Heart right ventricle (tissue), 16 donors: ENCODE data around the gene SLC25A2. TPM values are rescaled to one million over a fixed set of nuclear protein-coding genes. Genes with fewer than 3 reads are reported as not detected.
"Not testable (repeated sequence)": the region's sequence is repeated elsewhere in the genome, so short reads cannot be mapped to it uniquely, and the experiment has no call there.

Source experiments
- ATAC-seq, 8 donors: fragments of 200-7000 bp; cut with Tn5 transposase; one replicate each; pipeline ENCODE4 v1.9.1; 2020; ENCODE audit warnings: mild to moderate bottlenecking in 8 of 8, moderate library complexity in 8 of 8, moderate number of reproducible peaks in 1 of 8
- DNase-seq, 2 donors: peaks; one replicate each; pipeline ENCODE4 v3.0.0-alpha.2; 2020
- H3K27ac ChIP-seq, 10 donors: fragments of 200-600 bp; sonication (generic) in 2 of 10; one replicate each; pipeline versions ENCODE4 v1.5.0 to v1.8.0; 2020 to 2022; ENCODE audit warnings: mild to moderate bottlenecking in 3 of 10
- H3K27me3 ChIP-seq, 7 donors: fragments of 200-600 bp; one replicate each; pipeline ENCODE4 v1.8.0; 2021 to 2022; ENCODE audit warnings: mild to moderate bottlenecking in 2 of 7
- H3K36me3 ChIP-seq, 9 donors: fragments of 200-600 bp; sonication (generic) in 1 of 9; one replicate each; pipeline versions ENCODE4 v1.5.0 to v1.8.0; 2020 to 2022; ENCODE audit warnings: mild to moderate bottlenecking in 2 of 9
- H3K4me1 ChIP-seq, 9 donors: fragments of 200-600 bp; sonication (generic) in 1 of 9; one replicate each; pipeline versions ENCODE4 v1.5.0 to v1.8.0; 2020 to 2022; ENCODE audit warnings: mild to moderate bottlenecking in 4 of 9
- H3K4me3 ChIP-seq, 10 donors: fragments of 200-600 bp; sonication (generic) in 2 of 10; one replicate each; pipeline versions ENCODE4 v1.5.0 to v1.8.0; 2020 to 2022; ENCODE audit warnings: mild to moderate bottlenecking in 7 of 10, moderate library complexity in 2 of 10
- H3K9me3 ChIP-seq, 11 donors: fragments of 200-600 bp in 10 of 11; sonication (generic) in 2 of 11; one replicate each; pipeline versions ENCODE4 v1.5.0 to v1.8.0; 2013 to 2022; ENCODE audit warnings: mild to moderate bottlenecking in 2 of 11, control low read depth in 1 of 11, moderate library complexity in 1 of 11
- WGBS, 2 donors: extraction: QIAGEN DNeasy Blood & Tissue Kit; methylation state at CpG; one replicate each; pipeline ENCODE4 v1.1.7; 2013; ENCODE audit warnings: inconsistent platforms in 1 of 2; 5-methylcytosine and 5-hydroxymethylcytosine counted together
- intact Hi-C, 10 donors: fragments of 100-400 bp; cut with DNase I; formaldehyde crosslinking; loops; one replicate each; pipeline versions ENCODE4 v1.11.1 to v1.14.2; 2022
- polyA plus RNA-seq, 2 donors: library from polyadenylated mRNA; stranded (reverse); fragments of 200-250 nt; gene quantifications; one replicate each; pipeline ENCODE4 v1.2.3, GENCODE V29; 2013
- total RNA-seq, 10 donors: library from RNA; stranded (reverse); fragmentation: NEBNext Ultra II Directional in 3 of 10; extraction: Animal tissue kit (Norgen Biotek cat#: 25700) in 3 of 10; gene quantifications; one replicate each; pipeline versions ENCODE4 v1.2.1 to v1.2.4, GENCODE V29; 2021 to 2023
- TF ChIP-seq, protein P1 (sequence below), 9 donors: fragments of 200-600 bp; sonication (generic) in 2 of 9; IDR thresholded peaks; one replicate each; pipeline versions ENCODE4 v1.5.0 to v1.8.0; 2021 to 2022; ENCODE audit warnings: antibody characterized with exemption in 9 of 9, mild to moderate bottlenecking in 5 of 9, moderate library complexity in 1 of 9
- donor health status: Arrhythmogenic right ventricular cardiomyopathy.
- donor health status: ischemic (EF 13 %, LVEDD 7.1; RV severe dilation, severe dysfunction).
- donor health status: healthy with polysubstance abuse.
- donor health status: DM: no; HTN: yes; CAD: no.
- donor health status: DM: no; HTN: no; CAD: no.
- donor health status: ischemic (EF 25% LVEDD 6.9; RV normal size, moderate dysfunction).
- donor health status: ischemic (EF 25% LVEDD 5.7; RV mildly dilated, moderate dysfunction).
- donor health status: healthy.
- donor health status: DM: yes; HTN: yes; CAD: no.
- donor health status: Ischemic cardiomyopathy.
- donor health status: ischemic (EF 35%, LVEDD 5.7; RV mildly dilated, moderate dysfunction).
- donor health status: nonischemic (EF 11% LVEDD 7.7; RV severe dilation, severe dysfunction).
- donor health status: DM: yes; HTN: yes; CAD: no.
- donor health status: PGD.
- donor health status: ischemic (EF 29% LVEDD 5.4; RV normal size, mild dysfunction).
- donor health status: nonischemic (EF 23%, LVEDD 6.1; RV moderate dilation, normal function).

Gene SLC25A2
- total and polyA plus RNA-seq, 12 donors, result 0.22 to 0.28 (median 0.28) TPM; not detected in 9

DNA sequence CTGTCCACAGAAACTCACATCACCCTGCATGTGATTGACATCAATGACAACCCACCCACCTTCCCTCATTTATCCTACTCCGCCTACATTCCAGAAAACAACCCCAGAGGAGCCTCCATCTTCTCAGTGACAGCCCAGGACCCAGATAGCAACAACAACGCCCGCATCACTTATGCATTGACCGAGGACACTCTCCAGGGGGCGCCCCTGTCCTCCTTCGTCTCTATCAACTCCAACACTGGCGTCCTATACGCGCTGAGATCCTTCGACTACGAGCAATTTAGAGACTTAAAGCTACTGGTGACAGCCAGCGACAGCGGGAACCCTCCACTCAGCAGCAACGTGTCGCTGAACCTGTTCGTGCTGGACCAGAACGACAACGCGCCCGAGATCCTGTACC is 41.5 kb upstream of the SLC25A2 start:
- Histone ChIP-seq H3K4me3 (peak overlapping the region in 5 of 10 donors; percentile 42 to 56 (median 51)), H3K9me3 (peaks cover 0 to 98% (median 29%) of the 10 kb centered on the region in 11 donors), H3K36me3 (peaks cover 0 to 17% (median 0%) of the 10 kb centered on the region in 9 donors), H3K4me1 (peaks cover 0 to 23% (median 0%) of the 10 kb centered on the region in 9 donors), H3K27ac (no peak overlapping the region), H3K27me3 (peaks cover 0 to 30% (median 0%) of the 10 kb centered on the region in 7 donors)
- WGBS, 2 donors, result 25 to 35% methylated on average over 20 of the region's 20 CpGs
- ATAC-seq (peak in 1 of 8 donors; percentile 43), DNase-seq (no peak)
- intact Hi-C loops, result loop anchor here in 1 of 10 donors (10.0 kb wide), 1 partner anchor 219 kb away; no protein-coding TSS in a partner anchor
- TF ChIP-seq, protein P1, sequence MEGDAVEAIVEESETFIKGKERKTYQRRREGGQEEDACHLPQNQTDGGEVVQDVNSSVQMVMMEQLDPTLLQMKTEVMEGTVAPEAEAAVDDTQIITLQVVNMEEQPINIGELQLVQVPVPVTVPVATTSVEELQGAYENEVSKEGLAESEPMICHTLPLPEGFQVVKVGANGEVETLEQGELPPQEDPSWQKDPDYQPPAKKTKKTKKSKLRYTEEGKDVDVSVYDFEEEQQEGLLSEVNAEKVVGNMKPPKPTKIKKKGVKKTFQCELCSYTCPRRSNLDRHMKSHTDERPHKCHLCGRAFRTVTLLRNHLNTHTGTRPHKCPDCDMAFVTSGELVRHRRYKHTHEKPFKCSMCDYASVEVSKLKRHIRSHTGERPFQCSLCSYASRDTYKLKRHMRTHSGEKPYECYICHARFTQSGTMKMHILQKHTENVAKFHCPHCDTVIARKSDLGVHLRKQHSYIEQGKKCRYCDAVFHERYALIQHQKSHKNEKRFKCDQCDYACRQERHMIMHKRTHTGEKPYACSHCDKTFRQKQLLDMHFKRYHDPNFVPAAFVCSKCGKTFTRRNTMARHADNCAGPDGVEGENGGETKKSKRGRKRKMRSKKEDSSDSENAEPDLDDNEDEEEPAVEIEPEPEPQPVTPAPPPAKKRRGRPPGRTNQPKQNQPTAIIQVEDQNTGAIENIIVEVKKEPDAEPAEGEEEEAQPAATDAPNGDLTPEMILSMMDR (IDR thresholded peaks at IDR 0.05), result peak in 4 of 9 donors; percentile 11 to 21 (median 15)

DNA sequence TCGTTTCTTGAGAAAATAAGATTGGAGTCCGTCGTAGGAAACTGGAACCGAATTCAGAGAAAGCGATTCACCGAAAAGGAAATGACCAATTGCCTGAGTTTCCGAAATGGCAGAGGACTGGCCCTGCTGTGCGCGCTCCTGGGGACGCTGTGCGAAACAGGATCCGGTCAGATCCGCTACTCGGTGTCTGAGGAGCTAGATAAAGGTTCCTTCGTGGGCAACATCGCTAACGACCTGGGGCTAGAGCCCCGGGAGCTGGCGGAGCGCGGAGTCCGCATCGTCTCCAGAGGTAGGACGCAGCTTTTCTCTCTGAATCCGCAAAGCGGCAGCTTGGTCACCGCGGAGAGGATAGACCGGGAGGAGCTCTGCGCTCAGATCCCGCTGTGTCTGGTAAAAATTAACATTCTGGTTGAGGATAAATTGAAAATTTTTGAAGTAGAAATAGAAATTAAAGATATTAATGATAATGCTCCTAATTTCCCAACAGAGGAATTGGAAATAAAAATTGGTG is 40.2 kb upstream of the SLC25A2 start:
- TF ChIP-seq, protein P1 (IDR thresholded peaks at IDR 0.05), result no peak
- ATAC-seq, result peak in 7 of 8 donors; percentile 9 to 48 (median 32)
- peak overlapping the region in 9 of 10 donors; percentile 42 to 58 (median 49) for H3K4me3 ChIP-seq
- H3K9me3 ChIP-seq, result peaks cover 0 to 99% (median 34%) of the 10 kb centered on the region in 11 donors
- intact Hi-C loops, result loop anchor here in 5 of 10 donors (2.0 to 10.0 kb wide), 4 partner anchors 25 to 221 kb away; partner anchors contain the start of gene PCDHGA11 (in 1 of the 5)
- H3K4me1 ChIP-seq, result peaks cover 0 to 22% (median 0%) of the 10 kb centered on the region in 9 donors
- 18 to 20% methylated on average over 31 of the region's 31 CpGs for WGBS, 2 donors
- DNase-seq, result no peak
- peaks cover 0 to 29% (median 0%) of the 10 kb centered on the region in 7 donors for H3K27me3 ChIP-seq
- peak overlapping the region; percentile 42 to 83 (median 76) for H3K27ac ChIP-seq
- peaks cover 0 to 10% (median 0%) of the 10 kb centered on the region in 9 donors for H3K36me3 ChIP-seq

DNA sequence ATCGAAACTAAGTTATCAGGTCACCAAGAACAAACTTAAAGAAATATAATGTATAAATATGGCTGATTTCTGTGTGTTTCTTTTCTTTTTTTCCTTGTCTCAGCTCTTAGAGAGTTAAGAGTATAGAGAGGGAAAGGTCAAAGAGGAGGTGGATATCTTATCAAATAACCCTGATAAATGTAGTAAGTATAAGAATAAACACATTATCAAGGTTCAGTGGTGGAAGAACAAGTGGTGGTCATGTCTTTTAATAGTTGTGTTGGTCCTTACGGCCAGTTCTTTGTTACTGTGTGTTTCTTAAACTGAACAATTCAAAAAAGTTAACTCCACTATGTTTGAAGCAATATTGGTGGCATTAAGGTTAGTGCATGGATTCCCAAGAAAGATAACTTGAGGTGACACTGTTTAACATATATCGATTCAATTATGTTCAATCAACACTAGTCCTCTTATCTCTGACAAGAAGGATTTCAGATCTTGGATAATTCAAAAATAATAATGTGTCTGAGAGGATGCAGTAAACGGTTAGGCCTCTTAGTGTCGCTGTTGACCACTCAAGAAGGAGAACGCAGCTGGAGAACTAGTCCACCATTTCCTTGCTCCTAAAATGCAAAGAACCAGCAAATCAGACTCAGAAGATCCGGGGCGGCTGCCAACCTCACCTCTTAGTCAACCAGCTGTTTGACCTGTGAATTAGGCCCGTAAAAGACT is 39.5 kb upstream of the SLC25A2 start, which contains the start of gene PCDHGA3:
PCDHGA3 (plus strand) TSS at position 588 of the 711 bp plus-strand sequence. CDS start 205 bp downstream, outside the sequence.
- 18% methylated on average over 9 of the region's 9 CpGs for WGBS, 2 donors
- intact Hi-C loops, result loop anchor here in 5 of 10 donors (2.0 to 10.0 kb wide), 4 partner anchors 25 to 221 kb away; partner anchors contain the start of gene PCDHGA11 (in 1 of the 5)
- Histone ChIP-seq H3K36me3 (peaks cover 0 to 3% (median 0%) of the 10 kb centered on the region in 9 donors), H3K27ac (peak within 1 kb of the TSS; percentile 42 to 83 (median 76)), H3K4me1 (peaks cover 0 to 15% (median 0%) of the 10 kb centered on the region in 9 donors), H3K4me3 (peak within 1 kb of the TSS in 9 of 10 donors; percentile 42 to 58 (median 49)), H3K27me3 (peaks cover 0 to 35% (median 0%) of the 10 kb centered on the region in 7 donors), H3K9me3 (peaks cover 0 to 99% (median 34%) of the 10 kb centered on the region in 11 donors)
- ATAC-seq (peak in 7 of 8 donors; percentile 49 to 74 (median 61)), DNase-seq (peak in 1 of 2 donors; percentile 41)
- TF ChIP-seq, protein P1 (IDR thresholded peaks at IDR 0.05), result peak in 8 of 9 donors; percentile 17 to 66 (median 54)

DNA sequence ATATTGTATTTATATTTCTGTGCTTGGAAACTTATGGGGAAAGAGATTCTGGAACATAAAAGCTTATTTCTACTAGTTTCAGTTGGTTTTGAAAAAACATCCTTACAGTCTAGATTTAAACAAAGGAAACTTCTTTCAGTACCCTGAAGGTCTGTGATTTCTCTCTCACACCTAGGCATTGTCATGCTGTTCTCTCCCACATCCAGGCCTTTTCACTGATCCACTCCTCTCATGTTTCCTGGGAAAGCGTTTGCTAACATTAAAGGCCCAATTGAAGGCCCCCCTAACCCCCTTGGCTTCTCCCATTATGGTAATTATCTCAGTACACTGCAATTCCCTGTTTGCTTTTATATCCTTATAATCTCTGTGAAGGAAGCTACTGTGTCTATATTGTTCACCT is 38.9 kb upstream of the SLC25A2 start:
- H3K36me3 ChIP-seq, result no peaks in the 10 kb centered on the region
- H3K4me3 ChIP-seq, result peak overlapping the region; percentile 4 to 54 (median 26)
- H3K27me3 ChIP-seq, result peaks cover 0 to 41% (median 0%) of the 10 kb centered on the region in 7 donors
- 9 to 15% methylated on average over 1 of the region's 1 CpG for WGBS, 2 donors
- ATAC-seq, result peak in 6 of 8 donors; percentile 32 to 74 (median 61)
- intact Hi-C loops, result loop anchor here in 5 of 10 donors (2.0 to 10.0 kb wide), 4 partner anchors 26 to 222 kb away; partner anchors contain the start of gene PCDHGA11 (in 1 of the 5)
- TF ChIP-seq, protein P1 (IDR thresholded peaks at IDR 0.05), result no peak
- peaks cover 0 to 99% (median 31%) of the 10 kb centered on the region in 11 donors for H3K9me3 ChIP-seq
- H3K4me1 ChIP-seq, result peaks cover 0 to 12% (median 0%) of the 10 kb centered on the region in 9 donors
- no peak for DNase-seq
- peak overlapping the region; percentile 6 to 83 (median 74) for H3K27ac ChIP-seq

DNA sequence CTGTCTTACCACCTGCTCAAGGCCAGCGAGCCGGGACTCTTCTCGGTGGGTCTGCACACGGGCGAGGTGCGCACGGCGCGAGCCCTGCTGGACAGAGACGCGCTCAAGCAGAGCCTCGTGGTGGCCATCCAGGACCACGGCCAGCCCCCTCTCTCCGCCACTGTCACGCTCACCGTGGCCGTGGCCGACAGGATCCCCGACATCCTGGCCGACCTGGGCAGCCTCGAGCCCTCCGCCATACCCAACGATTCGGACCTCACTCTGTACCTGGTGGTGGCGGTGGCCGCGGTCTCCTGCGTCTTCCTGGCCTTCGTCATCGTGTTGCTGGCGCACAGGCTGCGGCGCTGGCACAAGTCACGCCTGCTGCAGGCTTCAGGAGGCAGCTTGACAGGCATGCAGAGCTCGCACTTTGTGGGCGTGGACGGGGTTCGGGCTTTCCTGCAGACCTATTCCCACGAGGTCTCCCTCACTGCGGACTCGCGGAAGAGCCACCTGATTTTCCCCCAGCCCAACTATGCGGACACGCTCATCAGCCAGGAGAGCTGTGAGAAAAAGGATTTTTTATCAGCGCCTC is 37.0 kb upstream of the SLC25A2 start:
- not testable (repeated sequence) for H3K36me3 ChIP-seq, DNase-seq, H3K4me1 ChIP-seq
- Histone ChIP-seq H3K27me3 (peaks cover 0 to 54% (median 0%) of the 10 kb centered on the region in 7 donors), H3K9me3 (peaks cover 0 to 99% (median 35%) of the 10 kb centered on the region in 11 donors), H3K4me3 (peak overlapping the region in 9 of 10 donors; percentile 12 to 54 (median 32)), H3K27ac (peak overlapping the region in 2 of 10 donors; percentile 77 to 83)
- peak in 2 of 8 donors; percentile 29 to 39 for ATAC-seq
- 49 to 55% methylated on average over 36 to 44 of the region's 45 CpGs for WGBS, 2 donors
- intact Hi-C loops, result loop anchor here in 4 of 10 donors (5.0 to 10.0 kb wide), 3 partner anchors 81 to 224 kb away; partner anchors contain the start of gene PCDHGA11 (in 1 of the 4)
